ENCODE measurements around the gene SSMEM1.

DNA sequence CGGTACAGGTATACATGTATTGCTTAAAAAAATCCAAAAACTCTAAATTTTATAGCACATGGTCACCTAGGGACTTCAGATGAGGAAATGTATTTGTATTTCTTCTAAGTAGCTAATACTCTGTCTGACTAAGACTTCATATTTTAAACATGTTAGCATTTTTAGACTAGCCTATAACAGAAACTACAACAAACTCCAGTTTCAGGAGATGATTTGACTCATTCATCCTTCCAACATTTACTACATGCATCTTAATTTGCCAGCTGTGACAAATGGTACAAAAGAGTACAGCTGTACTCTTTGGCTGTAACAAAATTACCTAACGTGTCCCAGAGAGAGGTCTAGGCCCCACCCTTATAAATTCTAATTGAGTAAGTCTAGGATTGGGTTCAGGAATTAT is 24.7 kb upstream of the SSMEM1 start:
- TF ChIP-seq, protein P1, sequence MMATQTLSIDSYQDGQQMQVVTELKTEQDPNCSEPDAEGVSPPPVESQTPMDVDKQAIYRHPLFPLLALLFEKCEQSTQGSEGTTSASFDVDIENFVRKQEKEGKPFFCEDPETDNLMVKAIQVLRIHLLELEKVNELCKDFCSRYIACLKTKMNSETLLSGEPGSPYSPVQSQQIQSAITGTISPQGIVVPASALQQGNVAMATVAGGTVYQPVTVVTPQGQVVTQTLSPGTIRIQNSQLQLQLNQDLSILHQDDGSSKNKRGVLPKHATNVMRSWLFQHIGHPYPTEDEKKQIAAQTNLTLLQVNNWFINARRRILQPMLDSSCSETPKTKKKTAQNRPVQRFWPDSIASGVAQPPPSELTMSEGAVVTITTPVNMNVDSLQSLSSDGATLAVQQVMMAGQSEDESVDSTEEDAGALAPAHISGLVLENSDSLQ (IDR thresholded peaks at IDR 0.05): no peak
- TF ChIP-seq TARDBP (IDR thresholded peaks at IDR 0.05): no peak
- TF ChIP-seq ARNT (IDR thresholded peaks at IDR 0.05): no peak
- no peak for TF ChIP-seq FOXM1 (IDR thresholded peaks at IDR 0.05; ENCODE audit: borderline replicate concordance)
- no peak for TF ChIP-seq ELF4 (IDR thresholded peaks at IDR 0.05)
- TF ChIP-seq CTBP1 (IDR thresholded peaks at IDR 0.05; ENCODE audit: borderline replicate concordance): no peak
- no peak for TF ChIP-seq SP1 (IDR thresholded peaks at IDR 0.05)
- TF ChIP-seq NFRKB (IDR thresholded peaks at IDR 0.05): no peak
- TF ChIP-seq HDGF (IDR thresholded peaks at IDR 0.05; ENCODE audit: borderline replicate concordance): no peak
